ENCODE results near the gene MRPS27. TPM values are rescaled to one million over a fixed set of nuclear protein-coding genes. Genes with fewer than 3 reads are reported as not detected.

The MRPS27 gene
- total RNA-seq, 1 donor from 2014 or later: 28.2 TPM

- peaks cover 4 to 14% of the 10 kb centered on the region in 2 donors for H3K36me3 ChIP-seq
- H3K9me3 ChIP-seq: no peaks in the 10 kb centered on the region
- H3K4me3 ChIP-seq: no peak overlapping the region
- no peak for DNase-seq (ENCODE audit: low spot score in 2 of 2)
- no peaks in the 10 kb centered on the region for H3K27me3 ChIP-seq
- intact Hi-C loops (cut with DNase I): no loop called here
- H3K4me1 ChIP-seq: no peaks in the 10 kb centered on the region
- H3K27ac ChIP-seq: no peak overlapping the region
- TF ChIP-seq CTCF (IDR thresholded peaks at IDR 0.05): no peak
Measured at GRCh38 chr5:72356361-72356760, 36.3 kb upstream of the MRPS27 start.

GRCh38 chr5:72355706-72356299, 35.8 kb upstream of the MRPS27 start:
- Histone ChIP-seq H3K4me1 (no peaks in the 10 kb centered on the region), H3K36me3 (peaks cover 0 to 11% of the 10 kb centered on the region in 2 donors), H3K27me3 (no peaks in the 10 kb centered on the region), H3K9me3 (no peaks in the 10 kb centered on the region), H3K27ac (no peak overlapping the region), H3K4me3 (no peak overlapping the region)
- TF ChIP-seq CTCF (IDR thresholded peaks at IDR 0.05): peak; percentile 32 to 70 (median 43)
- DNase-seq (ENCODE audit: low spot score in 2 of 2): peak in 1 of 2 donors; percentile 72
- intact Hi-C loops (cut with DNase I): no loop called here

GRCh38 chr5:72353046-72353445, 33.0 kb upstream of the MRPS27 start:
- H3K27ac ChIP-seq: no peak overlapping the region
- intact Hi-C loops (cut with DNase I): no loop called here
- no peaks in the 10 kb centered on the region for H3K9me3 ChIP-seq
- no peaks in the 10 kb centered on the region for H3K27me3 ChIP-seq
- H3K36me3 ChIP-seq: no peaks in the 10 kb centered on the region
- H3K4me3 ChIP-seq: no peak overlapping the region
- H3K4me1 ChIP-seq: no peaks in the 10 kb centered on the region
- TF ChIP-seq CTCF (IDR thresholded peaks at IDR 0.05): no peak
- DNase-seq (ENCODE audit: low spot score in 2 of 2): no peak

- Histone ChIP-seq H3K27ac (no peak overlapping the region), H3K4me1 (no peaks in the 10 kb centered on the region), H3K27me3 (no peaks in the 10 kb centered on the region), H3K36me3 (no peaks in the 10 kb centered on the region), H3K4me3 (no peak overlapping the region), H3K9me3 (no peaks in the 10 kb centered on the region)
- no peak for TF ChIP-seq CTCF (IDR thresholded peaks at IDR 0.05)
- no peak for DNase-seq (ENCODE audit: low spot score in 2 of 2)
- intact Hi-C loops (cut with DNase I): no loop called here
Measured at GRCh38 chr5:72352616-72353015, 32.6 kb upstream of the MRPS27 start.

- Histone ChIP-seq H3K27me3 (no peaks in the 10 kb centered on the region), H3K27ac (no peak overlapping the region), H3K4me3 (no peak overlapping the region), H3K4me1 (no peaks in the 10 kb centered on the region), H3K9me3 (no peaks in the 10 kb centered on the region), H3K36me3 (no peaks in the 10 kb centered on the region)
- intact Hi-C loops (cut with DNase I): no loop called here
- TF ChIP-seq CTCF (IDR thresholded peaks at IDR 0.05): no peak
- DNase-seq (ENCODE audit: low spot score in 2 of 2): no peak
Measured at GRCh38 chr5:72351376-72351775, 31.3 kb upstream of the MRPS27 start.

Data from ascending aorta (tissue), 2 donors.